OCI-LY1 (cell line): ENCODE measurements around the gene TRIM29.

ENCODE experiments used
- CTCF ChIP-seq: fragments of 200-600 bp; sonication (generic), shearing (Covaris generic); IDR thresholded peaks from 2 replicates; pipeline ENCODE4 v1.5.1; 2017; ENCODE audit warnings: mild to moderate bottlenecking, antibody characterized with exemption, low read length, moderate library complexity, mixed read lengths
- EZH2 ChIP-seq: fragments of 200-600 bp; sonication (generic), shearing (Covaris generic); IDR thresholded peaks from 2 replicates; pipeline ENCODE4 v1.8.0; 2017; ENCODE audit warnings: borderline replicate concordance, mixed run types, mild to moderate bottlenecking, antibody characterized with exemption, low read length, moderate library complexity, mixed read lengths

- TF ChIP-seq CTCF (no peak), EZH2 (no peak)
Observed at GRCh38 chr11:120153221-120153620, 15.3 kb upstream of the TRIM29 start.
